Epithelial cell of proximal tubule (primary cell): ENCODE data around the gene TNFRSF14. TPM values are rescaled to one million over a fixed set of nuclear protein-coding genes. Genes with fewer than 3 reads are reported as not detected.

Experiments
- DNase-seq: peaks from one replicate; pipeline ENCODE4 v3.0.0-alpha.2; 2011; ENCODE audit warnings: low read depth
- H3K4me3 ChIP-seq: 2 replicates; pipeline ENCODE4 v1.5.1; 2011; ENCODE audit warnings: low read depth, mild to moderate bottlenecking, low read length
- CTCF ChIP-seq: conservative IDR thresholded peaks from 2 replicates; pipeline ENCODE4 v1.5.1; 2012; ENCODE audit warnings: low read depth, mild to moderate bottlenecking, low read length
- total RNA-seq: library from RNA; depleted of rRNA; stranded (reverse); fragments of >200 nt; gene quantifications from 2 replicates; pipeline ENCODE4 v1.2.3, GENCODE V29; 2015

TNFRSF14 gene
- total RNA-seq, 1 donor from 2014 or later, result 5.8 TPM

- no peak overlapping the region for H3K4me3 ChIP-seq
- no peak for TF ChIP-seq CTCF
- no peak for DNase-seq
These were observed 33.9 kb upstream of the TNFRSF14 start for GRCh38 chr1:2522230-2522629.

- DNase-seq, result no peak
- TF ChIP-seq CTCF, result no peak
- H3K4me3 ChIP-seq, result no peak overlapping the region
These were observed 32.8 kb upstream of the TNFRSF14 start for GRCh38 chr1:2523191-2523890.

- H3K4me3 ChIP-seq, result no peak overlapping the region
- no peak for DNase-seq
- no peak for TF ChIP-seq CTCF
These were observed 32.1 kb upstream of the TNFRSF14 start for GRCh38 chr1:2523891-2524609.

- H3K4me3 ChIP-seq, result peak overlapping the region; percentile 97
- DNase-seq, result no peak
- peak; percentile 15 for TF ChIP-seq CTCF
These were observed 30.6 kb upstream of the TNFRSF14 start for GRCh38 chr1:2525572-2525919.

- peak within 1 kb of the TSS; percentile 97 for H3K4me3 ChIP-seq
- no peak for TF ChIP-seq CTCF
- no peak for DNase-seq
These were observed 30.0 kb upstream of the TNFRSF14 start, which contains the start of gene PANK4 for GRCh38 chr1:2525920-2526823. Gene PANK4, minus strand, starts transcription at chr1:2526596. Its CDS starts 9 bp downstream, at chr1:2526587.

- peak overlapping the region; percentile 97 for H3K4me3 ChIP-seq
- no peak for TF ChIP-seq CTCF
- DNase-seq, result no peak
These were observed 29.2 kb upstream of the TNFRSF14 start for GRCh38 chr1:2526824-2527555.
